Measurements from ENCODE around the gene TNFSF4.

TNFSF4 gene

GRCh38 chr1:173187671-173188237 is 19.4 kb downstream of the TNFSF4 start:
- DNase-seq (ENCODE audit: low read depth) = no peak
- TF ChIP-seq CTCF (IDR thresholded peaks at IDR 0.05; ENCODE audit: control insufficient read depth, extremely low read depth, insufficient read depth) = no peak
- H3K4me3 ChIP-seq (ENCODE audit: low read depth, low read length) = no peak overlapping the region

- H3K4me3 ChIP-seq (ENCODE audit: low read depth, low read length) = no peak overlapping the region
- no peak for DNase-seq (ENCODE audit: low read depth)
- no peak for TF ChIP-seq CTCF (IDR thresholded peaks at IDR 0.05; ENCODE audit: control insufficient read depth, extremely low read depth, insufficient read depth)
Measured at GRCh38 chr1:173181791-173182190, 25.3 kb downstream of the TNFSF4 start.

GRCh38 chr1:173176246-173176645 is 30.9 kb downstream of the TNFSF4 start:
- no peak overlapping the region for H3K4me3 ChIP-seq (ENCODE audit: low read depth, low read length)
- DNase-seq (ENCODE audit: low read depth) = no peak
- TF ChIP-seq CTCF (IDR thresholded peaks at IDR 0.05; ENCODE audit: control insufficient read depth, extremely low read depth, insufficient read depth) = no peak

GRCh38 chr1:173175514-173176145 is 31.5 kb downstream of the TNFSF4 start:
- DNase-seq (ENCODE audit: low read depth) = no peak
- no peak for TF ChIP-seq CTCF (IDR thresholded peaks at IDR 0.05; ENCODE audit: control insufficient read depth, extremely low read depth, insufficient read depth)
- no peak overlapping the region for H3K4me3 ChIP-seq (ENCODE audit: low read depth, low read length)

- no peak for TF ChIP-seq CTCF (IDR thresholded peaks at IDR 0.05; ENCODE audit: control insufficient read depth, extremely low read depth, insufficient read depth)
- DNase-seq (ENCODE audit: low read depth) = no peak
- H3K4me3 ChIP-seq (ENCODE audit: low read depth, low read length) = no peak overlapping the region
Measured at GRCh38 chr1:173173388-173173787, 33.7 kb downstream of the TNFSF4 start.

- no peak for DNase-seq (ENCODE audit: low read depth)
Measured at GRCh38 chr1:173171152-173171551, 36.0 kb downstream of the TNFSF4 start.

More at GRCh38 chr1:173171152-173171551, 36.0 kb downstream of the TNFSF4 start:
- no peak overlapping the region for H3K4me3 ChIP-seq (ENCODE audit: low read depth, low read length)
- no peak for TF ChIP-seq CTCF (IDR thresholded peaks at IDR 0.05; ENCODE audit: control insufficient read depth, extremely low read depth, insufficient read depth)

All from LNCaP clone FGC (cell line).